CD4-positive, alpha-beta T cell treated with Interleukin-1 beta for 1 hour (primary cell): ENCODE results near the gene SLC47A1.
A peak's percentile ranks its signal among the peaks of the same experiment; 100 is the strongest.
"Not testable (repeated sequence)": the region's sequence is repeated elsewhere in the genome, so short reads cannot be mapped to it uniquely, and the experiment has no call there.

Experiments used
- DNase-seq, 2 donors: peaks; one replicate each; pipeline ENCODE4 v3.0.0-alpha.2; 2020 to 2022

SLC47A1 gene

GRCh38 chr17:19533718-19534561 is at the start of gene SLC47A1:
Gene SLC47A1 (plus strand): TSS chr17:19533854. CDS start chr17:19533940, 86 bp downstream.
- DNase-seq = no peak

GRCh38 chr17:19485800-19486340 is 47.8 kb upstream of the SLC47A1 start:
- DNase-seq = no peak

DNA sequence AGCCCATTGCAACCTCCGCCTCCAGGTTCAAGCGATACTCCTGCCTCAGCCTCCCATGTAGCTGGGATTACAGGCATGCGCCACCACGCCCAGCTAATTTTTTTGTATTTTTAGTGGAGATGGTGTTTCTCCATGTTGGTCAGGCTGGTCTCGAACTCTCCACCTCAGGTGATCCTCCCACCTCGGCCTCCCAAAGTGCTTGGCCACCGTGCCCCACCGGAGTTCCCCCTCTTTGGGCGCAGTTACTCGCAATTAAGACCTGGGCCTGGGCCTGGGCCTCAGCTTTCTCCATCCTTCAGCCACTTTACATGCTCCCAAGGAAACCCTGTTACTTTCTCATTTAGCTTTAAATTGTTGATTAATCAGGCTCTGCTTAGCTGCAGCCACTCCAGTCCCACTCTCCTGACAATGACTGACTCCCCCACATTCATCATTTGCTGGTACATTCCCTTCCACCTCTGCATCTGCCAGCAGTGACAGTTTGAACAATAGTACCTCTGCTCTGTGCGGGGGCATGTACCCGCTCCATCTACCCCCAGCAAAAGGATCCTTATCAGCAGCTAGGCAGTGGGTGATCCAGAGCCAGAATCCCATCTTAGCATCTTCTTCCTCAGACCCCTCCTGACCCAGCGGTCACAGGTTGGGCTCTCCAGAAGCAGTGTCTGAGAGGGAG is 47.2 kb upstream of the SLC47A1 start:
- no peak for DNase-seq

DNA sequence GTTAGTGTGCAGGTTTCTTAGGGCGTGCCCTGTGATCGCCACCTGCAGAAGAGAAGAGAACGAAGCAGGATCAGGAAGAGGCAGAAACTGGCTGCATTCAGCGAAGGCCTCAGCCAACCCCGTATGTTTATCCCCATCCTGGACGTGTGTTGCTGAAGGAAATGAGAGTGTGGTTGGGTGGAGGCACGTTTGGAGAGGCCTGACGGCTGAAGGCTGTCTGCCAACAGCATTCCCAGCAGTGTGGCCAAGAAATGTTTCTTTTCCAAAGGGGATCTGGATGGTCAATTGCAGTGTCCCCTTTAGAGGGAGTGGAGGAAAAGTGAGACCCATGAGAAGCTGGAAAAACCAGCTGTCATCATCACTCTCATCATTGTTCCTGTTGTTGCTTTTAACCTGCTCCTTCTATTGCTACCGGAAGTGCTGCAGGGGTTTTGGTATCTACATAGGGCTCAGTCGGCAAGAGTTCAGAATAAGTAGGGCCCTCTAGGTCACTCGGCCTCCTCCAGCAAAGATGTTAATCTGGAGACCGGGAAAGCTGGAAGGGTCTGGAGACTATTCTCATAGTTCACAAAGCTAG is 46.5 kb upstream of the SLC47A1 start:
- no peak for DNase-seq

DNA sequence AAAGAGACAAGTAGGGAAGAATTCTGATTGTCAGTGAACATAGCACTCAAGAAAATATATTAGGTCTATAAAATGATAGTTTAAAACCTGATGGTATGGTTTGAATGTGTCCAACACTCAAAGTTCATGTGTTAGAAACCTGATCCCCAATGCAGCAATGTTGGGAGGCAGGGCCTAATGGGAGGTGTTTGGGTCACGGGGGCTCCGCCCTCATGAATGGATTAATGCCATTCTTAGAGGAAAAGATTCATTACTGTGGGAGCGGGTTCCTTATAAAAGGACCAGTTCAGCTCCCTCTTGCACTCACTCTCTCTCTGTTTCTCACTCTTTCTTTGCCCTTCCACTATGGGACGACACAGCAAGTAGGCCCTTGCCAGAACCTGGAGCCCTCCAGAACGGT is 41.5 kb upstream of the SLC47A1 start:
- DNase-seq = no peak

DNA sequence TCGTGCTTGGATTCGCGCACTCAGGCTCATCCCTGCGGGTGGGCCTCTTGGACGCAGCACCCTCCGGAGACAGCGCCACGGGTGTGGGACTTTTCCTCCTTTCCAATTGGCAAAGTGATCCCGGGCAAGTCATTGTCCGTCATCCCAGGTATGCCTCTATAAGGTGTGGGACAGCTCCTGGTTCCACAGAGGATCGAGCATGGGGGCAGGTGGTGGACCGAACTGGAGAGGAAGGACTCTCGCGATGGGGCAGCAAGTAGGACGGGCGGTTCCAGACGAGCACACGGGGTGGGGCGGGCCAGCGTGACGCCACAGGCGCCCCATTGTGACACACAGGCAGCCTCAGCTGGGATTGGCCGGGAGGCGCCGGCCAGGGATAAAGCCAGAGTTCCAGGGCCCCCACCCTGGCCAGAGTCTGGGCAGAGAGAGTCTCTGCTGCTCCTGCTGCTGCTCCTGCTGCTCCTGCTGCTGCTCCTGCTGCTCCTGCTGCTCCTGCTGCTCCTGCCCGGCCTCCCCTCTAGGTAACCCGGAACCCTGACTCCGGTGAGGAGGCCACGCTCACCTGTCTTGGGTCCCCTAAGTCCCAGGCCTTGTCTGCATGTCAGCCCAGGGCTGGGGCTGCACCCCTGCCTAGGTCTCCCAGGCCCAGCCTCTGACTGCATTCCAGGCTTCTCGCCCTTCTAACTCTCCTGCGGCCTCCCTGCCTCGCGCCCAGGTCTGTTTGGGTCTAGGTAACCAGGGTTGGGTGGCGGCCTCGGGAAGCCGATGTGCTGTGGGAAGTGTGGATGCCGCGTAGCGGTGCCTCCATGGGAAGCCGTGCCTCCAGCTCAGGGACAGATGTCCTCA is 38.5 kb upstream of the SLC47A1 start:
- DNase-seq = no peak

DNA sequence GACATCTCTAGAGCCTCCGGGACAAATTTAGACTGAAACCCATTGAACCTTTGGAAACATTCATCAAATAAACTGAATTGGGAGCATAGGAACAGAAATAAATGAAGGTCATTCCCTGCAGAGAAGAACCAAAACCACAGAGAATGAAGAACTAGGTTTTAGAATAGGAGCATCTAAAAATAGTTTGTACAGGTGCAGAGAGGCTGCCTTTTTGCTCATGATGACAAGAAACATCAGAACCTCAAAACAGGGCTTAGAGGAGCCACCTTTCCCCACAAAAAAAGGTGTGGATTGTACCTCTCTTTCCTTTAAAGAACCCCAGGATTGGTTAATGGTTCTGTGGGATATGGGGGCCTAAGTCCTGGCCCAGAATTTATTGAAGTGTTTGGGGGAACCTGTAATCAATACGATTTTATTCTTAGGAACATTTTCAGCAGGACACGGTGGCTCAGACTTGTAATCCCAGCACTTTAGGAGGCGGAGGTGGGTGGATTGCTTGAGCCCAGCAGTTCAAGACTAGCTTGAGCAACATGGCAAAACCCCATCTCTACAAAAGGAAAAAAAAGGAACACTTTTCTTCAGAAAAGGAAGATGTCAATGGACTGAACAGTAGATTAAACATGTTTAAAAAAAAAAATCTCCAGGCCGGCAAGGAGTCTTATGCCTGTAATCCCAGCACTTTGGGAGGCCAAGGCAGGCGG is 37.7 kb upstream of the SLC47A1 start:
- no peak for DNase-seq

- no peak for DNase-seq
Observed at GRCh38 chr17:19497624-19498023, 36.0 kb upstream of the SLC47A1 start.

- DNase-seq = no peak
Observed at GRCh38 chr17:19501219-19501618, 32.4 kb upstream of the SLC47A1 start.

GRCh38 chr17:19502517-19502916 is 31.1 kb upstream of the SLC47A1 start:
- DNase-seq = peak; percentile 42 to 48

DNA sequence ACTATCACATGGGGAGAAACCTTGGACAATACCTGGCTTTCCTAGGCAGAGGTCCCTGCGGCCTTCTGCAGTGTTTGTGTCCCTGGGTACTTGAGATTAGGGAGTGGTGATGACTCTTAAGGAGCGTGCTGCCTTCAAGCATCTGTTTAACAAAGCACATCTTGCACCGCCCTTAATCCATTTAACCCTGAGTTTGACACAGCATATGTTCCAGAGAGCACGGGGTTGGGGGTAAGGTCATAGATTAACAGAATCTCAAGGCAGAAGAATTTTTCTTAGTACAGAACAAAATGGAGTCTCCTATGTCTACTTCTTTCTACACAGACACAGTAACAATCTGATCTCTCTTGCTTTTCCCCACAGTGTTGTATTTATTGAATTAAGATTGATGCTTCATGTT is 28.1 kb upstream of the SLC47A1 start:
- not testable (repeated sequence) for DNase-seq

DNA sequence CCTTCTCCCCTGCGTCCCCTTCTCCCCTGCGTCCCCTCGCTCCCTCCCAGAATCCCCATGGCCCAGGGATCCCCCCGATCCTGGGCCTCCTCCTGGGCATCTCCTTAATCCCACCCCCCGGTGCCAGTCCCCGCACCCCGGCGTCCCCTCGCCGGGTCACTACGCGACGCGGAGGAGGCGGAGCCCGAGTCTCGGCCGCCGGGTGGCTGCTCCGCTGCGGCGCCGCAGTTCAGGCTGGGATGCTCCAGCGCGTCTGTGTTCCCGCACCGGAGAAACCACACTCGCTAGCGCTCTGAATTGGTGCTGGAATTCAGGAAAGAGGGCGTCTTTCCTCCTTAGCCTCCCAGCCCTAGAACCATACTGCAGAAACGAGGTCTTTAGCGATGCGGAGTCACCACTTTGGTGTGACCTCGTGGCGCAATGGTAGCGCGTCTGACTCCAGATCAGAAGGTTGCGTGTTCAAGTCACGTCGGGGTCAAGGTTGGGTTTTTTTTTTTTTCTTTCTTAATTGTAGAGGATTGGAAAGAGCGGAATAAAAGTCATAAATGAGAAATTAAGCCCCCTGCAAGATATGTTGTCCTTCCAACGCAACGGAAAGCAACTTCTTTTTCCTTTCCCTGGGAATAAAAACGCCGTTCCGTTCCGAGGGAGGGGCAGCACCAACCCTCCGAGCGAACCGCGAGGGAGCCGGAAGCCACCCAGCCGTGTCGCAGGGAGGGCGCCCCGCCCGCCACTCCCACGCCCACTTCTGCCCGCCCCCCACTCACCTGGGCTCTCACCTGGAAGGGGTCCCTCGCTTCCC is 25.7 kb upstream of the SLC47A1 start:
- DNase-seq = peak; percentile 87 to 93

- DNase-seq = no peak
Observed at GRCh38 chr17:19508577-19508867, 25.1 kb upstream of the SLC47A1 start.

DNA sequence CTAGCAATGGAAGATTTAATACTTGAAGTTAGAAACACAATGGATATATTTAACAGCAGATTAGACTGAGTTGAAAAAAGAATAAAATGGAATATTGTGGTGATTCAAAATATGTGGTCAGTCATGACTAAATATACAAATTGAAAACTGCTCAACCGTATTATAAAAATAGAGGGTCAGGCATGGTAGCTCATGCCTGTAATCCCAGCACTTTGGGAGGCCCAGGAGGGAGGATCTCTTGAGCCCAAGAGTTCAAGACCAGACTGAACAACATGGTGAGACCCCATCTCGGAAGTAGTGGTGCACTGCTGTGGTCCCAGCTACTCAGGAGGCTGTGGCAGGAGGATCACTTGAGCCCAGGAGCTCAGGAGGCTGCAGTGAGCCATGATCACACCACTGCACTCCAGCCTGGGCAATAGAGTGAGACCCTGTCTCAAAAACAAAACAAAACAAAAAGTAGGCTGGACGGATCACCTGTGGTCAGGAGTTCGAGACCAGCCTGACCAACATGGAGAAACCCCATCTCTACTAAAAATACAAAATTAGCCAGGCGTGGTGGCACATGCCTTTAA is 24.3 kb upstream of the SLC47A1 start:
- not testable (repeated sequence) for DNase-seq

- DNase-seq = no peak
Observed at GRCh38 chr17:19510903-19511302, 22.8 kb upstream of the SLC47A1 start.

GRCh38 chr17:19513897-19514488 is 19.7 kb upstream of the SLC47A1 start:
- peak; percentile 61 to 69 for DNase-seq

DNA sequence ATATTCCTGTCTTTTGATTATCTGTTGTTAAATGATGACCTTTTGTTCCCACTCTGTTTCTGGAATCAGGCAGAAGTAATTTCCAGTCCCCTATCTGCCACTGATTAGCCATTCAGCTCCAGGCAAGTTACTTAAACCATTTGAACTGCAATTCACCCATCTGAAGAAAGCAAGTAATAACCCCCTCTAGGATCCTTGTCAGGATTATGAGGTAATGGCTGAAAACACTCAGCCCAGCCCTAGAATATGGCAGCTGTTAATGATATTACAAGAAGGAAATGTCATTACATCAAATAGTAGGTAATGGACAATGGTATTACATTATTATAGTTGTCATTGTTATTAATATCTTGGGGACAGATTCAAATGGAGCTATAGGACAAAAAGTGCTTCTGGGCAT is 16.0 kb upstream of the SLC47A1 start:
- DNase-seq = no peak

DNA sequence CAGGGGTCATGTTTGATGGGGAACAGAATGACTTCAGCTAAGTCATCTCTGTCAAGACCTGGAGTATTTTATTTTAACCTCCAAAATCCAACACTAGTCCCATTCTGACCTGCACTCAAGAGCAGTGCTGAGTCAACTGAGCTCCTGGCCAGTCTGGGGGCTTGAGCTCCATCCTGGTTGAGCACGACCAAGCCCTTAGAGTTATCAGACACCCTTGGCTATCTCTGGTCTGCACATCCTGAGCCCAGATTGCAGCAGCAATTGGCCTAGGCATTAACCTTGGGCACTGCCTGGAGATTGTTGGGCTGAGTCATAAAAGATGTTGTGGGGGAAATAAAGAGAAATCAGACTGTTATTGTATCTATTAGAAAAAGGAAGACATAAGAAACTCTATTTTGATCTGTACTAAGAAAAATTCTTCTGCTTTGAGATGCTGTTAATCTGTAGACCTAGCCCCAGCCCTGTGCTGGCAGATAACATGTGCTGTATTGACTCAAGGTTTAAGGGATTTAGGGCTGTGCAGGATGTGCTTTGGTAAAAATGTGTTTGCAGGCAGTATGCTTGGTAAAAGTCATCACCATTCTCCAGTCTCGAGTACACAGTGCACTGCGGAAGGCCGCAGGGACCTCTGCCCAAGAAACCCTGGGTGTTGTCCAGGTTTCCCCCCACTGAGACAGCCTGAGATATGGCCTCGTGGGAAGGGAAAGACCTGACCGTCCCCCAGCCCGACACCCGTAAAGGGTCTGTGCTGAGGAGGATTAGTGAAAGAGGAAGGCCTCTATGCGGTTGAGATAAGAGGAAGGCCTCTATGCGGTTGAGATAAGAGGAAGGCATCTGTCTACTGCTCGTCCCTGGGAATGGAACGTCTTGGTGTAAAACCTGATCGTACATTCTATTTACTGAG is 14.0 kb upstream of the SLC47A1 start:
- DNase-seq = not testable (repeated sequence)

DNA sequence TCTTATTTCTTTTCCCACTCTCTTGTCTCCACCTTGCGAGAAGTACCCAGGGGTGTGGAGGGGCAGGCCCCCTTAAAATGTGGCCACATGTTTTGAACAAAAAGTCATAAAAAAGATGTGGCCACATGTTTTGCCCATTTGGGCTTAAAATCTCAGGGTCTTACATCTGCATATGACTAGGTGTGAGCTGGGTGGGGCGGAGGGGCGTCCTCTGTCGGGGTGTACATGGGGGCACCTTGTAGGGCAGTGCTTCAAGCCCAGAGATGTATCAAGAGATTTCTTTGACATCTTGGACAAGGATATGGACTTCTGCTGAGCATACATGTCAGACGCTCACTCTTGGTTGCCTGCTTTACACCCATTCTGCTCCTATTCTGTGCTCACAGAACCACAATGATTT is 13.0 kb upstream of the SLC47A1 start:
- no peak for DNase-seq

- DNase-seq = no peak
Observed at GRCh38 chr17:19523690-19524089, 10.0 kb upstream of the SLC47A1 start.
